G401.6 (cell line): ENCODE data around the gene LONP2.
"Not testable (repeated sequence)": the region's sequence is repeated elsewhere in the genome, so short reads cannot be mapped to it uniquely, and the experiment has no call there.

ENCODE experiments used
- FAIRE-seq: peaks from 2 replicates; lab custom pipeline; 2012; peaks lifted over from hg19 to GRCh38; lab: Jason Lieb, UNC

The LONP2 gene

DNA sequence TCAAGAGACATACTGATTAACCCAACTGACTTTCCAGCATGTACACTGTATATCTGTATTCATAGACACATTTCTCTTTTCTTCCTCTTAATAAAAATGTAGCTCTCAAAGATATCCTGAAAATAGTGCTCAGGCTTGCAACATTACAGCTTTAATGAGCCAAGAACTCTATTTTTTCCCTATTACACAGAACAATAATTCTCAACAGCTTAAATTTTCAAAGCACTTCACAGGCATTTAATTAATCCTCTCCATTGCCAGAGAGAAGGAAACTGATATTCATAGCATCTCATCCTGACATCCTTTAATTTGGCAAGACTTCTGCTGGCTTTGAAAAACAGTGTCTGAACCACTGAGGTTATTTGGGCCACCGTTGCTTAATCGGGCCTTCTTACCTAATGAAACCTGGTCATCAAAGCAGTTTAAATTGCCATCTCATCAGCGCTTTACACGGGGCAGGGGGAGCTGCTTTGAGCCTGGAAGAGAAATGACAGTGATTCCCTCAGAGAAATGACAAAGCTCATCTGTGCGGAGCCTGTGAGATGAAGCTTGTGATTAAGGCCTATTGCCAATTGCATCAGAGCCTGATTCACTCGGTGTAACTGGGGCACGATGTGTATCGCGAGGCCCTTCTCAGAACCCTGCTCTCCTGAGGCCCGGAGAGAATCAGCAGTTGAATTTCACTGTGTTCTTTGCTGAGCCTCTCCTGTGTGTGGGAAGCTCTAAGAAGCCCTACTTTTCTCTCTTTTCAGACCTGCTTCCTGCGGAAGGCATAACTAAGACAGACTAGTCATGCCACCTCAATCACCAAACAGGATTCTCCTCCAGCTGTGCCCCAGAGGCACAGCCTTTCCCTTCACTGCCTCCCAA, 149.6 kb downstream of the LONP2 start:
- no peak for FAIRE-seq

DNA sequence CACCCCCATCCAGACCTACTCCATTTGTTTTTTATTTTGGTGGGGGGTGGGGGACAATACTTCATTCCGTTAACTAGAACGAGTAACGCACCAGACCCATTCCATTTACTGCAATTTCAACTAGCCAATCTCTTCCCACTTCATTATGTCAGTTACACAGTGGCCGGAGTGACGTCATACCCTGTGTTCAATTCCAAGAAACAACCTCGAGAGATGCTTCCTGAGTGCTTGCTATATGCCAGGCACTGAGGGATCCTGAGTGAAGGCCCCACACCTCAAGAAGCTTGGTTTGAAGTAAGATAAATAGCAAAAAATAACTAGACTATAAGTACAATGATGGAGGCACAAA, 150.2 kb downstream of the LONP2 start:
- no peak for FAIRE-seq

DNA sequence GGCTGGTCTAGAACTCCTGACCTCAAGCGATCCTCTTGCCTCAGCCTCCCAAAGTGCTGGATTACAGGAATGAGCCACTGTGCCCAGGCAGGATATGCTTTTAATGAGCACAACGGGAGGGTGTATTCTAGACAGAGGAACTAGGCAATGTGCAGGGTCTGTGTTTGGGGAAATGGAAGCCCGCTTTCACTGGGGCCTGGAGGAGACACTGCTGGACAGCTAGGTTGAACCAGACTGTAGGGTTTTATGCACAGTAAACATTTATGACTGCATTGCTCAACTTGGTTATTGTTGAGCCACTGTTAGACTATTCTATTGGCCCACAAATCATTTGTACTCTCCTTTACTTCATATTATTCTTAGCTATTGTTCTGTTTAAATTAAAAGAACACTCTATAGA, 151.3 kb downstream of the LONP2 start:
- no peak for FAIRE-seq

DNA sequence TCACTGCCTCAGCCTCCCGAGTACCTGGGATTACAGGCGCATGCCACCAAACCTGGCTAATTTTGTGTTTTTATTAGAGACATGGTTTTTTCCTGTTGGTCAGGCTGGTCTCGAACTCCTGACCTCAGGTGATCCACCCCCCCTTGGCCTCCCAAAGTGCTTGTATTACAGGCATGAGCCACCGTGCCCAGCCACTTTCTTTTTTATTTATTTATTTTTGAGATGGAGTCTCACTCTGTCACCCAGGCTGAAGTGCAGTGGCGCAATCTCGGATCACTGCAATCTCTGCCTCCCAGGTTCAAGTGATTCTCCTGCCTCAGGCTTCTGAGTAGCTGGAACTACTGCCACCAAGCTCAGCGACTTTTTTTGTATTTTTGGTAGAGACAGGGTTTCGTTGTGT, 158.4 kb downstream of the LONP2 start:
- not testable (repeated sequence) for FAIRE-seq

DNA sequence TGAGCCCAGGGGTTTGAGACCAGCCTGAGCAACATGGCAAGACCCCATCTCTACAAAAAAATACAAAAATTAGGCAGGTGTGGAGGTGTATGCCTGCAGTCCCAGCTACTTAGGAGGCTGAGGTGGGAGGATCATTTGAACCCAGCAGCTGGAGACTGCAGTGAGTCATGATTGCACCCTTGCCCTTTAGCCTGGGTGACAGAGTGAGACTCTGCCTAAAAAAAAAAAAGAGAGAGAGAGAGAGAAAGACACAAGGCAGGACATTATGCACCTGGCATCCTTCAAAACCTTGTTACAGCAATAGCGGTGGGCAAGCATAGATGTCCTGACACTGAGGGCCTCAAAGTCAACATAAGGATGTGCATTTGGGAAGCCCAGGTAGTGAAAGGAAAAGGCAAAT, 161.1 kb downstream of the LONP2 start:
- FAIRE-seq, result no peak

GRCh38 chr16:48405907-48406306, 161.8 kb downstream of the LONP2 start:
- no peak for FAIRE-seq
